Chondrocyte (in vitro differentiated cells): Measurements from ENCODE around the gene IQGAP2. TPM values are rescaled to one million over a fixed set of nuclear protein-coding genes. Genes with fewer than 3 reads are reported as not detected.
A peak's percentile ranks its signal among the peaks of the same experiment; 100 is the strongest.
"Not testable (repeated sequence)": the region's sequence is repeated elsewhere in the genome, so short reads cannot be mapped to it uniquely, and the experiment has no call there.

Experiments
- DNase-seq: peaks from one replicate; pipeline ENCODE4 v3.0.0; 2021; ENCODE audit warnings: mixed read lengths, low spot score
- H3K27ac Mint-ChIP-seq: one replicate; pipeline ENCODE4 v1.8.0; 2021; ENCODE audit warnings: mild to moderate bottlenecking, moderate library complexity, mixed read lengths; ENCODE audit not compliant: unreplicated experiment
- H3K27me3 Mint-ChIP-seq: 2 replicates; pipeline ENCODE4 v1.8.0; 2021; ENCODE audit warnings: low read depth, mixed read lengths
- H3K36me3 Mint-ChIP-seq: 2 replicates; pipeline ENCODE4 v1.8.0; 2021; ENCODE audit warnings: low read depth, mixed read lengths
- H3K4me1 Mint-ChIP-seq: 2 replicates; pipeline ENCODE4 v1.8.0; 2021; ENCODE audit warnings: low read depth, mild to moderate bottlenecking, mixed read lengths
- H3K4me3 Mint-ChIP-seq: one replicate; pipeline ENCODE4 v1.8.0; 2021; ENCODE audit warnings: mild to moderate bottlenecking, moderate library complexity, mixed read lengths; ENCODE audit not compliant: unreplicated experiment
- H3K9me3 Mint-ChIP-seq: 2 replicates; pipeline ENCODE4 v1.8.0; 2021; ENCODE audit warnings: low read depth, mixed read lengths
- total RNA-seq: library from RNA; stranded (reverse); gene quantifications from 3 replicates; pipeline ENCODE4 v1.2.1, GENCODE V29; 2021
- TF ChIP-seq, protein P1 (sequence below): fragments of 200-600 bp; sonication (generic); IDR thresholded peaks from 2 replicates; pipeline ENCODE4 v1.5.0; 2021; ENCODE audit warnings: antibody characterized with exemption, mild to moderate bottlenecking, moderate library complexity

Gene IQGAP2
- total RNA-seq, 1 donor from 2014 or later = 3.0 TPM

DNA sequence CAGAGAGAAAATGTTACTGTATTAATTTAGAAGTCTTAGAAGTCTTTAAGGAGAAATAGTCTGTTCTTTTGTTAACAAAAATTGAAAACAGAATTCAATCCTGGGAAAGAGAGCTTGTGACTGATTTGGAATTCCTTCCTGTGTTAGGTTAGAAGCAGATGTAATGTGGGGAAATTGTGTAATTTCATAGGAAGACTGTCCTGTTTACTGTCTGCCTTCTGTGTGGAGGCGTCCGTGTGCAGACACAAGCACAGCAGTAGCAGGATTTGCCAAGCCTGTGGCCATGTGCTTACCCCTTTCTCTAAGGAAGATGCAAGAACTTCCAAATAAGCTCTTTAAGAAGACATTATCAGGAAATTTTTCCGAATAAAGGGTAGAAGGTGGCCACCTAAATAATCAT, 276.1 kb downstream of the IQGAP2 start:
- Mint-ChIP-seq H3K4me1 (peaks cover 12% of the 10 kb centered on the region), H3K27ac (peak overlapping the region; percentile 67)
- DNase-seq = no peak

DNA sequence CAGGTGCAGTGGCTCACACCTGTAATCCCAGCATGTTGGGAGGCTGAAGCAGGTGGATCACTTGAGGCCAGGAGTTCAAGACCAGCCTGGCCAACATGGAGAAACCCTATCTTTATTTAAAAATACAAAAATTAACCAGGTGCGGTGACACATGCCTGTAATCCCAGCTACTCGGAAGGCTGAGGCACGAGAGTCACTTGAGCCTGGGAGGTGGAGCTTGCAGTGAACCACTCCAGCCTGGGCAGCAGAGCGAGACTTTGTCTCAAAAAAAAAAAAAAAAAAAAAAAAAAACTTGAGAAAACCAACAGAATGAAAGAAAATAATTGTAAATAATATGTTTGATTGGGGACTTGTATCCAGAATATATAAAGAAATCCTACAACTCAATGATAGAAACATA, 277.7 kb downstream of the IQGAP2 start:
- H3K9me3 Mint-ChIP-seq, DNase-seq, H3K36me3 Mint-ChIP-seq: not testable (repeated sequence)

More for the DNA sequence above, 276.1 kb downstream of the IQGAP2 start:
- TF ChIP-seq, protein P1, sequence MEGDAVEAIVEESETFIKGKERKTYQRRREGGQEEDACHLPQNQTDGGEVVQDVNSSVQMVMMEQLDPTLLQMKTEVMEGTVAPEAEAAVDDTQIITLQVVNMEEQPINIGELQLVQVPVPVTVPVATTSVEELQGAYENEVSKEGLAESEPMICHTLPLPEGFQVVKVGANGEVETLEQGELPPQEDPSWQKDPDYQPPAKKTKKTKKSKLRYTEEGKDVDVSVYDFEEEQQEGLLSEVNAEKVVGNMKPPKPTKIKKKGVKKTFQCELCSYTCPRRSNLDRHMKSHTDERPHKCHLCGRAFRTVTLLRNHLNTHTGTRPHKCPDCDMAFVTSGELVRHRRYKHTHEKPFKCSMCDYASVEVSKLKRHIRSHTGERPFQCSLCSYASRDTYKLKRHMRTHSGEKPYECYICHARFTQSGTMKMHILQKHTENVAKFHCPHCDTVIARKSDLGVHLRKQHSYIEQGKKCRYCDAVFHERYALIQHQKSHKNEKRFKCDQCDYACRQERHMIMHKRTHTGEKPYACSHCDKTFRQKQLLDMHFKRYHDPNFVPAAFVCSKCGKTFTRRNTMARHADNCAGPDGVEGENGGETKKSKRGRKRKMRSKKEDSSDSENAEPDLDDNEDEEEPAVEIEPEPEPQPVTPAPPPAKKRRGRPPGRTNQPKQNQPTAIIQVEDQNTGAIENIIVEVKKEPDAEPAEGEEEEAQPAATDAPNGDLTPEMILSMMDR = no peak
- no peaks in the 10 kb centered on the region for H3K27me3 Mint-ChIP-seq
- no peak overlapping the region for H3K4me3 Mint-ChIP-seq
- no peaks in the 10 kb centered on the region for H3K9me3 Mint-ChIP-seq
- no peaks in the 10 kb centered on the region for H3K36me3 Mint-ChIP-seq

DNA sequence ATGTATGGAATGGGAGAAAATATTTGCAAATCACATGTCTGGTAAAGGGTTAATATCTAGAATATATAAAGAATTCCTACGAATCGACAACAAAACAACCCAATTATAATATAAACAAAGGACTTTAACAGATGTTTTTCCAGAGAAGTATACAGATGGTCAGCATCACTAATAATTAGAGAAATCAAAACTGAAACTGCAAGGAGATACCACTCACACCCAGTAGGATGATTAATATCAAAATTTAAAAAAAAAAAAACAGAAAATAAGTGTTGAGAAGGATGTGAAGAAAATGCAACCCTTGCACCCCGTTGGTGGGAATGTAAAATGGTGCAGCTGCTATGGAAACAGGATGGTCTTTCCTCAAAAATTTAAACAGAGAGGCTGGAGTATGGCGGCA, 278.2 kb downstream of the IQGAP2 start:
- no peak overlapping the region for H3K4me3 Mint-ChIP-seq
- H3K9me3 Mint-ChIP-seq = no peaks in the 10 kb centered on the region
- TF ChIP-seq, protein P1 = no peak
- no peak for DNase-seq
- H3K4me1 Mint-ChIP-seq = peaks cover 19% of the 10 kb centered on the region
- H3K27ac Mint-ChIP-seq = no peak overlapping the region
- H3K27me3 Mint-ChIP-seq = no peaks in the 10 kb centered on the region
- H3K36me3 Mint-ChIP-seq = no peaks in the 10 kb centered on the region

More for the DNA sequence above, 277.7 kb downstream of the IQGAP2 start:
- H3K27ac Mint-ChIP-seq, H3K27me3 Mint-ChIP-seq, H3K4me3 Mint-ChIP-seq: not testable (repeated sequence)
- H3K4me1 Mint-ChIP-seq = peaks cover 19% of the 10 kb centered on the region

DNA sequence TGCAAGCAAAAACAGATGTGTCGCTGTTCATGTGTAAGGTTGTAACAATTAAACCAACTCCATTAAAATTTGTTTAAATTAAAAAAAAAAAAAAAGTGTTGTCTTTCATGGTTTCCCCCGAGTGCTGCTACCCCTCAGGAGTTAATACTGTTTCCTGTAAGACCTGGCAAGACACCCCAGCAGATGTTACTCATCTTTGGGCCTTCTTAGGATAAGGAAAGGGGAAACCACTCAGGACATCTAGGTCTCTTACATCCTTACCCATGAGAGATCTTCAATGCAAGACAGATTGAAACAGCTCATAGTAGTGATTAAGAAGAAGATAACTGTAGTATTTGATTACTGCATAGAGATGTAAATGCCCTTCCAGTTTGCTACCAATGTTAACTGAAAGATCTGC, 279.3 kb downstream of the IQGAP2 start:
- H3K27ac Mint-ChIP-seq = no peak overlapping the region
- peaks cover 20% of the 10 kb centered on the region for H3K4me1 Mint-ChIP-seq
- H3K36me3 Mint-ChIP-seq = no peaks in the 10 kb centered on the region
- DNase-seq = no peak
- no peak overlapping the region for H3K4me3 Mint-ChIP-seq
- H3K9me3 Mint-ChIP-seq = peaks cover 7% of the 10 kb centered on the region
- TF ChIP-seq, protein P1 = no peak
- no peaks in the 10 kb centered on the region for H3K27me3 Mint-ChIP-seq

DNA sequence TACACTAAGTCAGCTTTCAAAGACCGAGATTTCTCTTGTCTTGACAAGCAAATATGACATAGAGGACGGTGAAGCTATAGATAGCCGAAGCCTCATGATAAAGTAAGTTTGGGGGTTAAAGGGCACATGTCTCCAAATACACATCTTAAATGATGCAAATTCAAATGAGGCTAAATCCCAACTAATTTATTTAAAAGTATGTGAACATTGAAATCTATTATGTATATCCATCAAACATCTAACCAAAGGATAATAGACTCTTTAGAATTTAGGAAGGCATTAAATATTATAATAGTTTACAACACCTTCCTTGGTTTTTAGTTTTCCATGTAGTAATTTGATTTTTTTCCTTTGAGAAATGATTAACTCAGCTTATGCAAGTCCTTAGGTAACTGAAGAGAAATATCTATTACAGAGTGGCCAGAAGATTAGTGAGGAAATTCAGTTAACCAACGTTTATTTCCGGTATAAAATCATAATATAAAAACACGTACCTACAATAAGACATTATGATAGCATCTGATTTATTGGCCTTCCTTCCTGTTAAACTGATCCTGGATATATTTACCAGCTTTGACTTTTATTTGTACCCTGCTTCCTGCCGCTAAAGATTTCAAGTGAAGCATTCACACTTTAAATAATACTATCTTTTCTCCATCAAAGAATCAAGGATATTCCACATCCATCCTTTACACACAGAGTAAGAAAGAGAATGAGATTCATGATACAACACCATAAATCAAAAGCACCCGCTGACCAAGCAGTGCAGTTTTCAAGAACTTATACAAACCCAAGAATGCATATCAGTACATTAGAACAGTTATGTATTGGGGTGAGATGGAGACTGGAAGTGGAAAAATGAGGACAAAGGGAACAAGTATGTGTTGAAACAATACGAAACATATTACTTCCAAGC, 281.0 kb downstream of the IQGAP2 start:
- TF ChIP-seq, protein P1 = no peak
- DNase-seq = no peak
- no peaks in the 10 kb centered on the region for H3K36me3 Mint-ChIP-seq
- H3K4me3 Mint-ChIP-seq = no peak overlapping the region
- no peak overlapping the region for H3K27ac Mint-ChIP-seq
- H3K27me3 Mint-ChIP-seq = no peaks in the 10 kb centered on the region
- H3K4me1 Mint-ChIP-seq = peaks cover 32% of the 10 kb centered on the region
- H3K9me3 Mint-ChIP-seq = peaks cover 7% of the 10 kb centered on the region
